B cell (primary cell): ENCODE results near the gene KBTBD13.

Experiments
- EZH2 ChIP-seq: IDR thresholded peaks from 2 replicates; pipeline ENCODE4 v1.6.1; 2012; ENCODE audit warnings: borderline replicate concordance, low read depth, mild to moderate bottlenecking, moderate library complexity, low read length; ENCODE audit not compliant: insufficient read depth, poor library complexity, severe bottlenecking
- TF ChIP-seq, protein P1 (sequence below): fragments of 200-600 bp; IDR thresholded peaks from one replicate; pipeline ENCODE4 v1.8.0; 2022; ENCODE audit warnings: antibody characterized with exemption, mild to moderate bottlenecking

DNA sequence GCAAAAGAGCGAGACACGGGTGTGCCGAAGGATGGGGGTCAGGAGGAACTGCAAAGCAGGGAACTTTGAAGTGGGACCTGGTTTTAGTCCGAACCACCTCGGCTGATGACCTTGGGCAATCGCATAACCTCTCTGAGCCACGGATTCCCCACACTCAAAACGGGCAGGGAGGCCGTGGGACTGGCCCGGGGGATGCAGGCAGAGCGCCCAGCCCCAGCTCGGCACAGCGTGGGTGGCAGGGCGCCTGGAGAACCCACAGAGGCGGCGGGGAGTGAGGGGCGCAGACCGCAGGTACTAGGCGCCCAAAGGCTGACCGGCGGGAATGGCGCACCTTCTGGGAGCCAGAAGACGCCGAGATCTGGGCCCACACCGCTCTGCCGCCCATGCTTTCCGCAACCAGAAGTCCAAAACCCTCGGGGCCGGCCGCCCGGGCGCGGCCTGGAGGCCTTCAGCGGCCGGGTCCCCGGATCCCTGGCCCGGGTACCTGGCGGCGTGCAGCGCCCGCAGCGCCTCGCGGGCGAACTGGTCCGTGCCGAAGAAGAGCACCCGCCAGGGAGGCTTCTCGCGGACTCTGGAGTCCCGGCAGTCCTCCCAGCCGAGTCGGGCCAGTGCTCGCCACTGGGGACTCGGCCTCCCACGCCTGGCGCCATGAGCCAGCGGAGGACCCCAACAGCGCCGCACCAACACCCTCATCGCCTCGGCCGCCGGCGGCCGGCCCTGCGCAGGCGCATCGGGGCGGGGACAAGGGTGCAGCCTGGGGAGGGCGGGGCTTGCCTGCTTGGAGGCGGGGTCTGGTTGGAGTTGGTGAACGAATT, 47.4 kb upstream of the KBTBD13 start, which contains the start of gene MTFMT:
- no peak for TF ChIP-seq EZH2
- TF ChIP-seq, protein P1, sequence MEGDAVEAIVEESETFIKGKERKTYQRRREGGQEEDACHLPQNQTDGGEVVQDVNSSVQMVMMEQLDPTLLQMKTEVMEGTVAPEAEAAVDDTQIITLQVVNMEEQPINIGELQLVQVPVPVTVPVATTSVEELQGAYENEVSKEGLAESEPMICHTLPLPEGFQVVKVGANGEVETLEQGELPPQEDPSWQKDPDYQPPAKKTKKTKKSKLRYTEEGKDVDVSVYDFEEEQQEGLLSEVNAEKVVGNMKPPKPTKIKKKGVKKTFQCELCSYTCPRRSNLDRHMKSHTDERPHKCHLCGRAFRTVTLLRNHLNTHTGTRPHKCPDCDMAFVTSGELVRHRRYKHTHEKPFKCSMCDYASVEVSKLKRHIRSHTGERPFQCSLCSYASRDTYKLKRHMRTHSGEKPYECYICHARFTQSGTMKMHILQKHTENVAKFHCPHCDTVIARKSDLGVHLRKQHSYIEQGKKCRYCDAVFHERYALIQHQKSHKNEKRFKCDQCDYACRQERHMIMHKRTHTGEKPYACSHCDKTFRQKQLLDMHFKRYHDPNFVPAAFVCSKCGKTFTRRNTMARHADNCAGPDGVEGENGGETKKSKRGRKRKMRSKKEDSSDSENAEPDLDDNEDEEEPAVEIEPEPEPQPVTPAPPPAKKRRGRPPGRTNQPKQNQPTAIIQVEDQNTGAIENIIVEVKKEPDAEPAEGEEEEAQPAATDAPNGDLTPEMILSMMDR = no peak
